DOHH2 (cell line): ENCODE data around the gene TDG.

Source experiments
- H3F3A ChIP-seq: fragments of 200-600 bp; sonication (generic), shearing (Covaris generic); 2 replicates; pipeline ENCODE4 v1.6.0; 2016; ENCODE audit warnings: antibody characterized with exemption, mild to moderate bottlenecking; ENCODE audit not compliant: control insufficient read depth, insufficient read depth
- H3K27ac ChIP-seq: fragments of 200-600 bp; sonication (generic); 2 replicates; pipeline ENCODE4 v1.5.1; 2014; ENCODE audit warnings: low read depth, mild to moderate bottlenecking, low read length, moderate library complexity
- H3K27me3 ChIP-seq: fragments of 200-600 bp; sonication (generic); 2 replicates; pipeline ENCODE4 v1.6.1; 2014; ENCODE audit warnings: mild to moderate bottlenecking, low read length, mixed read lengths; ENCODE audit not compliant: control insufficient read depth
- H3K36me3 ChIP-seq: fragments of 200-600 bp; sonication (generic); 2 replicates; pipeline ENCODE4 v1.6.1; 2014; ENCODE audit warnings: mild to moderate bottlenecking, low read length, moderate library complexity, mixed read lengths; ENCODE audit not compliant: control insufficient read depth
- H3K4me1 ChIP-seq: fragments of 200-600 bp; sonication (generic); 2 replicates; pipeline ENCODE4 v1.6.1; 2014; ENCODE audit warnings: mild to moderate bottlenecking, low read length, mixed read lengths; ENCODE audit not compliant: control insufficient read depth
- H3K4me2 ChIP-seq: fragments of 200-600 bp; sonication (generic); 2 replicates; pipeline ENCODE4 v1.6.0; 2014; ENCODE audit warnings: mild to moderate bottlenecking, low read length, moderate library complexity
- H3K4me3 ChIP-seq: fragments of 200-600 bp; sonication (generic); 2 replicates; pipeline ENCODE4 v1.5.1; 2014; ENCODE audit warnings: mild to moderate bottlenecking, low read length, mixed read lengths
- H3K79me2 ChIP-seq: fragments of 200-600 bp; sonication (generic); 2 replicates; pipeline ENCODE4 v1.6.1; 2014; ENCODE audit warnings: mild to moderate bottlenecking, low read length, mixed read lengths; ENCODE audit not compliant: control insufficient read depth
- H3K9me2 ChIP-seq: fragments of 200-600 bp; sonication (generic); replicated peaks from 2 replicates; pipeline ENCODE4 v1.6.1; 2014; ENCODE audit warnings: mild to moderate bottlenecking, low read length, mixed read lengths; ENCODE audit not compliant: control insufficient read depth
- H3K9me3 ChIP-seq: fragments of 200-600 bp; sonication (generic); 2 replicates; pipeline ENCODE4 v1.6.1; 2014; ENCODE audit warnings: antibody characterized with exemption, low read length, mixed read lengths; ENCODE audit not compliant: control insufficient read depth, insufficient read depth
- H4K20me1 ChIP-seq: fragments of 200-600 bp; sonication (generic); 2 replicates; pipeline ENCODE4 v1.6.0; 2014; ENCODE audit warnings: low read depth, mild to moderate bottlenecking, antibody characterized with exemption, low read length, moderate library complexity; ENCODE audit not compliant: control insufficient read depth, insufficient read depth
- CTCF ChIP-seq: fragments of 200-600 bp; sonication (generic); IDR thresholded peaks from one replicate; pipeline ENCODE4 v1.5.1; 2014; ENCODE audit warnings: antibody characterized with exemption, mild to moderate bottlenecking, low read depth, low read length; ENCODE audit not compliant: poor library complexity, severe bottlenecking
- EZH2phosphoT487 ChIP-seq: fragments of 200-600 bp; sonication (generic); IDR thresholded peaks from 2 replicates; pipeline ENCODE4 v1.6.1; 2017; ENCODE audit warnings: borderline replicate concordance, mild to moderate bottlenecking, antibody characterized with exemption, low read length, moderate library complexity, mixed read lengths

The TDG gene

GRCh38 chr12:104006929-104007328 is 41.3 kb downstream of the TDG start:
- H3K9me2 ChIP-seq = no peaks in the 10 kb centered on the region
- no peaks in the 10 kb centered on the region for H3K36me3 ChIP-seq
- H3K4me1 ChIP-seq = no peaks in the 10 kb centered on the region
- no peaks in the 10 kb centered on the region for H3F3A ChIP-seq
- peaks cover 11% of the 10 kb centered on the region; the same call in 1 of the 2 replicates for H3K27me3 ChIP-seq
- no peak for TF ChIP-seq CTCF
- TF ChIP-seq EZH2phosphoT487 = no peak
- no peak overlapping the region for H3K4me3 ChIP-seq
- no peak overlapping the region for H3K27ac ChIP-seq
- H3K9me3 ChIP-seq = no peaks in the 10 kb centered on the region
- no peaks in the 10 kb centered on the region for H4K20me1 ChIP-seq
- no peaks in the 10 kb centered on the region for H3K79me2 ChIP-seq
- H3K4me2 ChIP-seq = no peak overlapping the region

- no peaks in the 10 kb centered on the region for H3K9me2 ChIP-seq
- H3K9me3 ChIP-seq = no peaks in the 10 kb centered on the region
- no peaks in the 10 kb centered on the region for H3K79me2 ChIP-seq
- no peaks in the 10 kb centered on the region for H3K4me1 ChIP-seq
- no peak overlapping the region for H3K4me3 ChIP-seq
- no peaks in the 10 kb centered on the region for H3K36me3 ChIP-seq
- no peaks in the 10 kb centered on the region for H4K20me1 ChIP-seq
- H3K27ac ChIP-seq = no peak overlapping the region
- TF ChIP-seq EZH2phosphoT487 = no peak
- TF ChIP-seq CTCF = no peak
- no peaks in the 10 kb centered on the region for H3F3A ChIP-seq
- H3K27me3 ChIP-seq = peaks cover 8% of the 10 kb centered on the region; the same call in 1 of the 2 replicates
- no peak overlapping the region for H3K4me2 ChIP-seq
These were observed 44.4 kb downstream of the TDG start for GRCh38 chr12:104010121-104010520.

GRCh38 chr12:104010606-104011169 is 45.0 kb downstream of the TDG start:
- no peak for TF ChIP-seq EZH2phosphoT487
- TF ChIP-seq CTCF = no peak
- H3K36me3 ChIP-seq = no peaks in the 10 kb centered on the region
- H4K20me1 ChIP-seq = no peaks in the 10 kb centered on the region
- no peaks in the 10 kb centered on the region for H3K4me1 ChIP-seq
- H3K27ac ChIP-seq = no peak overlapping the region
- no peaks in the 10 kb centered on the region for H3K79me2 ChIP-seq
- no peak overlapping the region for H3K4me2 ChIP-seq
- H3K4me3 ChIP-seq = no peak overlapping the region
- H3K9me3 ChIP-seq = no peaks in the 10 kb centered on the region
- H3F3A ChIP-seq = no peaks in the 10 kb centered on the region
- H3K9me2 ChIP-seq = no peaks in the 10 kb centered on the region
- H3K27me3 ChIP-seq = peaks cover 8% of the 10 kb centered on the region; the same call in 1 of the 2 replicates

- Histone ChIP-seq H3K36me3 (no peaks in the 10 kb centered on the region), H3K79me2 (no peaks in the 10 kb centered on the region), H3K4me1 (no peaks in the 10 kb centered on the region), H3K9me2 (no peaks in the 10 kb centered on the region), H3K27ac (no peak overlapping the region), H4K20me1 (no peaks in the 10 kb centered on the region), H3K4me3 (no peak overlapping the region), H3K9me3 (no peaks in the 10 kb centered on the region), H3K27me3 (peaks cover 8% of the 10 kb centered on the region; the same call in 1 of the 2 replicates), H3F3A (no peaks in the 10 kb centered on the region), H3K4me2 (no peak overlapping the region)
- no peak for TF ChIP-seq EZH2phosphoT487
- TF ChIP-seq CTCF = no peak
These were observed 45.6 kb downstream of the TDG start for GRCh38 chr12:104011253-104011652.
